Measurements from ENCODE around the gene DPH1.

Gene DPH1

DNA sequence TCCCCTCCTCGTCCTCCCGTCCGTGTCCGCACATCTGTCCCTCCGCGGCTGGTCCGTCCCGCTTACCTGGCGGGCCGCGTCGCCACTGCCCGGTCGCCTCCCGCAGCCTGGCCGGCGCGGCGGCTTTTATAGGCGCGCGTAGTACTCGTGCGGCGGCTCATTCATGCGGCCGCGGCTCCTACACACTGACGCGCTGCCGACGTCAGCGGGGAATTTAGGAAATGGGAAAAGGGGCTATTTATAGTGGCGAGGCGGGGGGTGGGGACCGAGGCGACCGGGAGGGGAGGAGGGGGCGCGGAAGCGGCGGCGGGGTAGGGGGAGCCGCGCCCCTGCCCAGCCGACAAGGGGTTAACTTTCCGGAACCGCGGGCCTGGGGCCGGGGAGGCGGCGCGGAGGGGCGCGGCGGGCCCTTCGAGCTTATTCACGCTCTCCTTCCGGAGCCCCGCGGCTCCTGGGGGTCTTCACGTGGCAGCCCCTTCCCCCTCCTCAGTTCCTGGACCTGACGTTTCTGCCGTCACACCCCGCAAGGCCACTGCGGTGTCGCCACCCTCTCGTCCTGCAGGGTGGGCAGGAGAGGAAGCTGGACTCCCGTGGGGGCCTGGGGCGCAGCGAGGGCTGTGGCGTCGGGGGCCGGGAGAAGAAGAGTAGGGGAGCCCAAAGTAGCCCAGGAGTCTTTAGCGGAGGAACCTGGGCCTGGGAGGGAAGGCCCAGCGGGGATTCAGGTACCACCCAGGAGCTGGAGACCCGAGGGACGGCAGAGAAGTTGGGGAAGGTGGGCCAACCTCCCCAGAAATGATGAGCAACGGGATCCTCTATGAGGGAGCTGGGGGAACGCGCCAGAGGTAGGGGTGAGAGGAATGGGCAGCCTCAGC, 21.3 kb downstream of the DPH1 start:
- H3K4me3 ChIP-seq (replicated peaks; ENCODE audit: low read depth, low read length), result peak overlapping the region; percentile 36
- TF ChIP-seq CTCF (IDR thresholded peaks at IDR 0.05; ENCODE audit: low read depth, low read length, missing control alignments), result no peak
- DNase-seq (ENCODE audit: extremely low read depth, low read depth), result no peak

DNA sequence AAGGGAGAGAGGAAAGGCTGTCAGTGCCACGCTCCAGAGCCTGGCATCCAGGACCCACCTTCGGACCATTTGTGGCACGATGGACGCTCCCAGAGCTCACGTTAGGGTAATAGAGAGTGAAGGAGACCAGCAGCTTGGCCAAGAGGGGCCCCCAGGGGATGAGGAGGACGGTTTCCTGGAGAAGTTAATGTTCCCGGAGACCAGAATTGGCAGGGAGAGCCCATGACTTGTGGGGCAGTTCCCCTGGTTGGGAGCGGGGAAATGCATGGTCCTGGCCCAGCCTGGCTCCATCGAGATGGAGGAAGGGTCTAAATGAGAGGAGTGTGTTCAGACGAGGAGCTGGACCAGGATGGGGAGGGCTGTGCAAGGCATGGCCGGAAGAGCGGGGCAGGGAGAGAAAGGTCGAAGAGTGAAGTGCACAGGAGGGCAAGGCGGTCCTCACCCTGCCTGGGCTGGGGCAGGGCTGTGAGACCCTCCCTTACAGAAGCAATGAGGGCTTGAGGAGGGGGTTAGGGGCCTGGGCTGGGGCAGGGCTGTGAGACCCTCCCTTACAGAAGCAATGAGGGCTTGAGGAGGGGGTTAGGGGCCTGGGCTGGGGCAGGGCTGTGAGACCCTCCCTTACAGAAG, 22.1 kb downstream of the DPH1 start:
- no peak for TF ChIP-seq CTCF (IDR thresholded peaks at IDR 0.05; ENCODE audit: low read depth, low read length, missing control alignments)
- no peak overlapping the region for H3K4me3 ChIP-seq (replicated peaks; ENCODE audit: low read depth, low read length)
- no peak for DNase-seq (ENCODE audit: extremely low read depth, low read depth)

GRCh38 chr17:2053380-2054261, 23.7 kb downstream of the DPH1 start:
- H3K4me3 ChIP-seq (replicated peaks; ENCODE audit: low read depth, low read length), result peak overlapping the region; percentile 81
- DNase-seq (ENCODE audit: extremely low read depth, low read depth), result no peak
- peak; percentile 67 for TF ChIP-seq CTCF (IDR thresholded peaks at IDR 0.05; ENCODE audit: low read depth, low read length, missing control alignments)

- TF ChIP-seq CTCF (IDR thresholded peaks at IDR 0.05; ENCODE audit: low read depth, low read length, missing control alignments), result no peak
- no peak for DNase-seq (ENCODE audit: extremely low read depth, low read depth)
- peak overlapping the region; percentile 81 for H3K4me3 ChIP-seq (replicated peaks; ENCODE audit: low read depth, low read length)
These were observed 24.2 kb downstream of the DPH1 start for GRCh38 chr17:2054262-2054511.

GRCh38 chr17:2054512-2055291, 24.7 kb downstream of the DPH1 start, which contains the start of gene HIC1:
Gene HIC1, plus strand, starts transcription at chr17:2055103. Its CDS starts 1,588 bp downstream, at chr17:2056691.
- no peak for DNase-seq (ENCODE audit: extremely low read depth, low read depth)
- H3K4me3 ChIP-seq (replicated peaks; ENCODE audit: low read depth, low read length), result peak within 1 kb of the TSS; percentile 81

More at GRCh38 chr17:2054512-2055291, 24.7 kb downstream of the DPH1 start, which contains the start of gene HIC1:
- peak; percentile 76 for TF ChIP-seq CTCF (IDR thresholded peaks at IDR 0.05; ENCODE audit: low read depth, low read length, missing control alignments)
